ENCODE measurements around the gene DGKG. TPM values are rescaled to one million over a fixed set of nuclear protein-coding genes. Genes with fewer than 3 reads are reported as not detected.

The DGKG gene
- total RNA-seq, 3 donors from 2014 or later (not counting 1 experiment from before 2014, with no cell fraction given): 0.25 to 1.6 (median 0.63) TPM

DNA sequence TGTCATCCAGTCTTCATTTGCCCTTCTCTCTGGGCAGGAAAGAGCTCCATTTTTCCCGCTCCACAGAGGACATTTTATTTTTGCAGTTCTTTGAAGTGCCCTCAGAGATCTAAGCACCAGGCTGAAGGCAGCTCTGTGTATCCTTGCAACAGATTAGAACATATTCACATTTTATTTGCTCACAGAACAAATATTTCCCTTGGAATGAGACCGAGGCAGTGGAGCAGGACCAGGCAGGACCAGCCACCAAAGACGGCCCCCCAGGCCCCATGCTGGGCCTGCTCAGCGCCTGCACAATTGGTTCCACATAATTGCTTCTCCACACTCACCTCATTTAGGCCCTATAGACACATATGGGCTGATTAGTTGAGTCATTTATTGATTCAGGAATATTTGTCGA is 237.4 kb downstream of the DGKG start:
- Mint-ChIP-seq H3K27me3 (ENCODE audit: low read depth in 2 of 2) (peaks cover 29% of the 10 kb centered on the region in 2 donors), H3K9me3 (peaks cover 0 to 6% of the 10 kb centered on the region in 2 donors), H3K4me1 (peaks cover 6 to 8% of the 10 kb centered on the region in 2 donors), H3K27ac (peak overlapping the region in 1 of 2 donors; percentile 34), H3K4me3 (no peak overlapping the region), H3K36me3 (no peaks in the 10 kb centered on the region)
- intact Hi-C loops (cut with micrococcal nuclease): no loop called here
- TF ChIP-seq, protein P1, sequence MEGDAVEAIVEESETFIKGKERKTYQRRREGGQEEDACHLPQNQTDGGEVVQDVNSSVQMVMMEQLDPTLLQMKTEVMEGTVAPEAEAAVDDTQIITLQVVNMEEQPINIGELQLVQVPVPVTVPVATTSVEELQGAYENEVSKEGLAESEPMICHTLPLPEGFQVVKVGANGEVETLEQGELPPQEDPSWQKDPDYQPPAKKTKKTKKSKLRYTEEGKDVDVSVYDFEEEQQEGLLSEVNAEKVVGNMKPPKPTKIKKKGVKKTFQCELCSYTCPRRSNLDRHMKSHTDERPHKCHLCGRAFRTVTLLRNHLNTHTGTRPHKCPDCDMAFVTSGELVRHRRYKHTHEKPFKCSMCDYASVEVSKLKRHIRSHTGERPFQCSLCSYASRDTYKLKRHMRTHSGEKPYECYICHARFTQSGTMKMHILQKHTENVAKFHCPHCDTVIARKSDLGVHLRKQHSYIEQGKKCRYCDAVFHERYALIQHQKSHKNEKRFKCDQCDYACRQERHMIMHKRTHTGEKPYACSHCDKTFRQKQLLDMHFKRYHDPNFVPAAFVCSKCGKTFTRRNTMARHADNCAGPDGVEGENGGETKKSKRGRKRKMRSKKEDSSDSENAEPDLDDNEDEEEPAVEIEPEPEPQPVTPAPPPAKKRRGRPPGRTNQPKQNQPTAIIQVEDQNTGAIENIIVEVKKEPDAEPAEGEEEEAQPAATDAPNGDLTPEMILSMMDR (IDR thresholded peaks at IDR 0.05): no peak
- Histone ChIP-seq H3K27me3 (ENCODE audit: control insufficient read depth, insufficient read depth, low read length) (peaks cover 4% of the 10 kb centered on the region), H3K27ac (ENCODE audit: low read length) (no peak overlapping the region), H3K36me3 (ENCODE audit: control insufficient read depth, insufficient read depth, low read length) (no peaks in the 10 kb centered on the region), H3K9me3 (ENCODE audit: control insufficient read depth, insufficient read depth, low read length) (no peaks in the 10 kb centered on the region), H3K4me1 (ENCODE audit: control insufficient read depth, insufficient read depth, low read length) (no peaks in the 10 kb centered on the region), H3K4me3 (ENCODE audit: low read length) (no peak overlapping the region)
- WGBS (ENCODE audit: insufficient coverage): 85% methylated on average over 2 of the region's 5 CpGs
- no peak for ATAC-seq
- DNase-seq: no peak

DNA sequence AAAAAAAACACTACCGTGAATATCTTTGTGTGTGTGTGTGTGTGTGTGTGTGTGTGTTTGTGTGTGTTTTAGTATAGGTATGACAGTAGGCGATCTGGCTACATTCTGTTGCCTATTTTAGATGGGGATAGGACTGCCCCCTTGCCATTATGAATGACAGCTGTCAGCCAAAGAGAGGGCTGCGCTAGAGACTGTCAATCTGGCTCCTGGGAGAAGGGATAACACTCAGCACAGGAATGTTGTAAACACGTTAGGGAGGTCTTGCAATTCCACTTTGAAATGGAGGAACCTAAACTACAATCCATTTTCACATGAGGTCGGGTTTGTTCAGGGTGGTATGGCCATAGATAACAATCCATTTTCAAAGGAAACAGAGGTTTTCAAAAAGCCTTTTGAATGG is 239.0 kb downstream of the DGKG start:
- peaks cover 4% of the 10 kb centered on the region for H3K27me3 ChIP-seq (ENCODE audit: control insufficient read depth, insufficient read depth, low read length)
- H3K9me3 ChIP-seq (ENCODE audit: control insufficient read depth, insufficient read depth, low read length): no peaks in the 10 kb centered on the region
- Mint-ChIP-seq H3K36me3 (no peaks in the 10 kb centered on the region), H3K27me3 (ENCODE audit: low read depth in 2 of 2) (peaks cover 34 to 43% of the 10 kb centered on the region in 2 donors), H3K9me3 (peaks cover 0 to 6% of the 10 kb centered on the region in 2 donors), H3K4me1 (peaks cover 6 to 8% of the 10 kb centered on the region in 2 donors), H3K4me3 (no peak overlapping the region), H3K27ac (no peak overlapping the region)
- TF ChIP-seq, protein P1 (IDR thresholded peaks at IDR 0.05): no peak
- no peak overlapping the region for H3K4me3 ChIP-seq (ENCODE audit: low read length)
- no peaks in the 10 kb centered on the region for H3K4me1 ChIP-seq (ENCODE audit: control insufficient read depth, insufficient read depth, low read length)
- no peak overlapping the region for H3K27ac ChIP-seq (ENCODE audit: low read length)
- no peak for ATAC-seq
- no peak for DNase-seq
- WGBS (ENCODE audit: insufficient coverage): 80% methylated on average over 5 of the region's 5 CpGs
- no peaks in the 10 kb centered on the region for H3K36me3 ChIP-seq (ENCODE audit: control insufficient read depth, insufficient read depth, low read length)
- intact Hi-C loops (cut with micrococcal nuclease): no loop called here

DNA sequence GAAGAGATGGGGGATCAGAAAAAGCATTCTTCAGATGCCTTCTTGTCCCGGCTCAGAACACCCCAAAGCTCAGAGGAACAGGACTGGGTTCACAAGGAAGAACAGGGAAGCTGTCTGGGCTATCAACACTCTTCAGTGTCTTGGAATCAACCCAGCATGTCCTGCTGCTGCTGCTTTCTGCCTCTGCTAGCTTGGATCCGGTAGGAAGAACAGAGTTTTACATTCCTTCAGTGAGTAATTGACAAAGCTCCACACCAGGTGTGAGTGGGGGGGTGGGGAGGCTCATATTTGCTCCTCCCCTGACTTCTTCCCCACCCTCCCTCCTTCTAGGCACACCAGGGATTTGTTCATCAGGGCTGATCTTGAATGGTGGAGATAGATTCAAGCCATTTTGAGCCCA is 240.1 kb downstream of the DGKG start:
- peaks cover 34 to 51% of the 10 kb centered on the region in 2 donors for H3K27me3 Mint-ChIP-seq (ENCODE audit: low read depth in 2 of 2)

More for the DNA sequence above, 240.1 kb downstream of the DGKG start:
- TF ChIP-seq, protein P1 (IDR thresholded peaks at IDR 0.05): no peak
- no peaks in the 10 kb centered on the region for H3K36me3 Mint-ChIP-seq
- no peak overlapping the region for H3K27ac Mint-ChIP-seq
- Histone ChIP-seq H3K4me1 (ENCODE audit: control insufficient read depth, insufficient read depth, low read length) (no peaks in the 10 kb centered on the region), H3K4me3 (ENCODE audit: low read length) (no peak overlapping the region), H3K36me3 (ENCODE audit: control insufficient read depth, insufficient read depth, low read length) (no peaks in the 10 kb centered on the region), H3K27me3 (ENCODE audit: control insufficient read depth, insufficient read depth, low read length) (peaks cover 7% of the 10 kb centered on the region), H3K9me3 (ENCODE audit: control insufficient read depth, insufficient read depth, low read length) (no peaks in the 10 kb centered on the region), H3K27ac (ENCODE audit: low read length) (no peak overlapping the region)
- WGBS (ENCODE audit: insufficient coverage): 95% methylated on average over 2 of the region's 2 CpGs
- no peak for DNase-seq
- H3K4me3 Mint-ChIP-seq: no peak overlapping the region
- intact Hi-C loops (cut with micrococcal nuclease): no loop called here
- no peak for ATAC-seq
- H3K9me3 Mint-ChIP-seq: peaks cover 0 to 6% of the 10 kb centered on the region in 2 donors
- H3K4me1 Mint-ChIP-seq: peaks cover 6 to 8% of the 10 kb centered on the region in 2 donors
